ENCODE results near the gene BCL2L14. TPM values are rescaled to one million over a fixed set of nuclear protein-coding genes. Genes with fewer than 3 reads are reported as not detected.
A peak's percentile ranks its signal among the peaks of the same experiment; 100 is the strongest.

Gene BCL2L14
- total RNA-seq, 1 experiment from 2014 or later: not detected

DNA sequence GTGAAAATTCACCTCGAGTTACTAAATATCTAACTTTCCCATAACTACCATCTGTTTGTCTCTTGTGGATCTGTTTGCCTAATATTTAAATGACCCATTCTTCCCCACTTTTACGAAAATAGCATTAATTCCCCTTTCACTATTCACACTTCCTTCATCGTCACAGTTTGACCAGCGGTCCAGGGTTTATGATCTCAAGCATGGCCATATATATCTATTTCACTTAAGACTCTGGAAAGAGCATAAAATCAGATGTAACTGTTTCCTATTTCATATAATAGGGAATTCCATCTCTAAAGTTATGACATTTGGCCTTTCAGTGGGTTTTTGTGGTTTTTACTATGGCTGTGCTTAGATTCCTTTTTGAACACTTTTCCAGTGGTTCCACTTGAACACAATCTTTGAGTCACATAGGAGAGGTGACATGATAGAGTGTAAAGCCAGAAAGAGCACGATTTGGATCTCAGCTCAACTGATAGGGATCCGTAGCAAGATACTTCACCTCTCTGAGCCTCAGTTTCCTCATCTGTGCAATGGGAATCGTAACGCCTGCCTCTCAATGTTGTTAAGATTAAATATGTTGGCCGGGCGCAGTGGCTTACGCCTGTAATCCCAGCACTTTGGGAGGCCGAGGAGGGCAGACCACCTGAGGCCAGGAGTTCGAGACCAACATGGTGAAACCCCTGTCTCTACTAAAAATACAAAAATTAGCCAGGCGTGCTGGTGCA is 754 bp upstream of the BCL2L14 start:
- Histone ChIP-seq H3K79me2 (ENCODE audit: low read length) (no peaks in the 10 kb centered on the region), H3K9me2 (replicated peaks; ENCODE audit: insufficient read depth, low read length) (no peaks in the 10 kb centered on the region), H3K4me2 (ENCODE audit: low read depth, low read length, poor library complexity, severe bottlenecking) (no peak overlapping the region)

DNA sequence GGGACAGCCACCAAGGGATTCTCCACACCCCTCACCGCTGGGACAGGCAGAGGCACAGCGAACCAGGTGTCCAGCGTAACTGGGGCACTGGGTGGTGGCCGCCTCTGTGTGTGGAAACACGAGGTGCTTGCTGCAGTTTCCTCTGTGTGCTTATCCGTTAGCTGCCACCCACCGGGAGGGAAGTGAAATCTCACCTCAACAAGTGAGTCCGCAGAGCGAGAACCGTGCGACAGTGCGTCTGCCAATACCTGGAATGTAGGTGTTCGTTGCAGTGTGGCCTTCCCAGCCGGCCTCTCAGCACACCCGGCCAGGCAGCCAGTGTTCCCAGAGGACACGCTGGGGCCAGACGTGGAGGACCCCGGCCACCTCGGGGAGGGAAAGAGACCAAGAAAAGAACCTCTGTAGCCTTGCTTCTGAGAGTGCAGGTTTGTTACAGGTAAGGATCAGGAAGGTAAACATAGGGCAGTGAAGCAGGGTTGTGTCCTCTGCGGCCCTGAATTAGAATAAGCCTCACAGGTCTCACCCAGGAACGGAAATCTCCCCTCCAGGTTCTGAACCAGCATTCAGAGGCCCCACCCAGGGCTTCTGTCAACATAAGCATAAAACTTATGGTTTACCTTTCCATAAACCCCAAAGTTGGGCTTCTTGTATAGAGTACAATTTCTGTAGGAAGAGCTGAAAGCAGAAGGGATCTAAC is 1.5 kb downstream of the BCL2L14 start:
- Histone ChIP-seq H3K79me2 (ENCODE audit: low read length) (no peaks in the 10 kb centered on the region), H3K4me3 (ENCODE audit: low read length) (no peak overlapping the region), H3K36me3 (ENCODE audit: insufficient read depth, low read length) (no peaks in the 10 kb centered on the region), H3K27me3 (ENCODE audit: low read length) (no peaks in the 10 kb centered on the region), H3K9ac (ENCODE audit: low read length) (no peak overlapping the region), H3K9me3 (ENCODE audit: low read length) (no peaks in the 10 kb centered on the region), H4K20me1 (ENCODE audit: insufficient read depth, low read depth, low read length) (no peaks in the 10 kb centered on the region), H3K4me1 (ENCODE audit: low read length) (no peaks in the 10 kb centered on the region), H3K4me2 (ENCODE audit: low read depth, low read length, poor library complexity, severe bottlenecking) (no peak overlapping the region), H2AFZ (ENCODE audit: low read length) (no peak overlapping the region), H3K27ac (ENCODE audit: low read length) (no peak overlapping the region), H3K9me2 (replicated peaks; ENCODE audit: insufficient read depth, low read length) (no peaks in the 10 kb centered on the region)
- no peak for DNase-seq

More for the DNA sequence above, 754 bp upstream of the BCL2L14 start:
- Histone ChIP-seq H2AFZ (ENCODE audit: low read length) (no peak overlapping the region), H3K27ac (ENCODE audit: low read length) (no peak overlapping the region), H3K9ac (ENCODE audit: low read length) (no peak overlapping the region), H3K9me3 (ENCODE audit: low read length) (no peaks in the 10 kb centered on the region), H3K27me3 (ENCODE audit: low read length) (no peaks in the 10 kb centered on the region), H3K4me3 (ENCODE audit: low read length) (no peak overlapping the region), H4K20me1 (ENCODE audit: insufficient read depth, low read depth, low read length) (no peaks in the 10 kb centered on the region), H3K4me1 (ENCODE audit: low read length) (no peaks in the 10 kb centered on the region), H3K36me3 (ENCODE audit: insufficient read depth, low read length) (no peaks in the 10 kb centered on the region)
- DNase-seq: no peak

DNA sequence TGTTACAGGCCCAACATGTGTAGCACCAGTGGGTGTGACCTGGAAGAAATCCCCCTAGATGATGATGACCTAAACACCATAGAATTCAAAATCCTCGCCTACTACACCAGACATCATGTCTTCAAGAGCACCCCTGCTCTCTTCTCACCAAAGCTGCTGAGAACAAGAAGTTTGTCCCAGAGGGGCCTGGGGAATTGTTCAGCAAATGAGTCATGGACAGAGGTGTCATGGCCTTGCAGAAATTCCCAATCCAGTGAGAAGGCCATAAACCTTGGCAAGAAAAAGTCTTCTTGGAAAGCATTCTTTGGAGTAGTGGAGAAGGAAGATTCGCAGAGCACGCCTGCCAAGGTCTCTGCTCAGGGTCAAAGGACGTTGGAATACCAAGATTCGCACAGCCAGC is 8.6 kb downstream of the BCL2L14 start:
- no peaks in the 10 kb centered on the region for H4K20me1 ChIP-seq (ENCODE audit: insufficient read depth, low read depth, low read length)
- no peaks in the 10 kb centered on the region for H3K4me1 ChIP-seq (ENCODE audit: low read length)
- no peak for DNase-seq
- H3K27me3 ChIP-seq (ENCODE audit: low read length): no peaks in the 10 kb centered on the region
- no peak overlapping the region for H2AFZ ChIP-seq (ENCODE audit: low read length)
- H3K9ac ChIP-seq (ENCODE audit: low read length): no peak overlapping the region
- H3K9me2 ChIP-seq (replicated peaks; ENCODE audit: insufficient read depth, low read length): no peaks in the 10 kb centered on the region
- no peaks in the 10 kb centered on the region for H3K79me2 ChIP-seq (ENCODE audit: low read length)
- H3K9me3 ChIP-seq (ENCODE audit: low read length): no peaks in the 10 kb centered on the region
- no peak overlapping the region for H3K4me3 ChIP-seq (ENCODE audit: low read length)
- H3K36me3 ChIP-seq (ENCODE audit: insufficient read depth, low read length): no peaks in the 10 kb centered on the region
- H3K27ac ChIP-seq (ENCODE audit: low read length): no peak overlapping the region
- no peak overlapping the region for H3K4me2 ChIP-seq (ENCODE audit: low read depth, low read length, poor library complexity, severe bottlenecking)

DNA sequence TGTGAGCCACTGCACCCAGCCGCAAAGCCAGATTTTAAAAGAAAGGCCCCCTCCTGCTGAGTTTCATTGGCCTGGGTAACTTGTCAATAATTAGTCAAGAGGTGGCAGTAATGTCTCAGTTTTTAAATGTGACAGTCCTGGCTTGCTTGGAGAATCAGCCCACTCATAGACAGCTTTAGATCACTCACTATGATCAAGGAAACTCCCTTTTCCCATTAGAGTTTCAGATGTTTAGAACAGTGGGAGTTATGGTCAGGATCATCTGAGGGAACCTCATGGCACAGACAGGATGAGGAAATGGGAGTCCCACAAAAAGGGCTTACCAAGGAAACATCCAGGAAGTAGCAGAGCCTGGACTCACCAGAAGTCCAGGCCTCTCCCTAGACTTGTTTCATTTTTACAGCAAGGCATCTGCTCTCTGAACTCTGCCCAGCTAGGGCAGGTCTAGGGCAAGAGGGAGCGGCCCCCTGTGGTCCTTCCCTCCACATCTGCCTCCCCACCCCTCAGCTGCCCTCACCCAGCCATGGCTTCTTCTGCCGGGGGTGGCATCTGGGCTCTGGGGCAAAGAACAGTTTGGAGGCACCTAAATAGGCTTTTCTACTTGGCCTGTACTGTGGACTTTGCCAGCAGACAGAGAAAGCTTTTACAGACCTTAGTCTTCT is 11.2 kb downstream of the BCL2L14 start:
- H3K36me3 ChIP-seq (ENCODE audit: insufficient read depth, low read length): no peaks in the 10 kb centered on the region
- no peak overlapping the region for H2AFZ ChIP-seq (ENCODE audit: low read length)
- no peak overlapping the region for H3K27ac ChIP-seq (ENCODE audit: low read length)
- no peaks in the 10 kb centered on the region for H4K20me1 ChIP-seq (ENCODE audit: insufficient read depth, low read depth, low read length)
- no peak overlapping the region for H3K4me3 ChIP-seq (ENCODE audit: low read length)
- no peaks in the 10 kb centered on the region for H3K4me1 ChIP-seq (ENCODE audit: low read length)
- H3K9me2 ChIP-seq (replicated peaks; ENCODE audit: insufficient read depth, low read length): no peaks in the 10 kb centered on the region
- H3K4me2 ChIP-seq (ENCODE audit: low read depth, low read length, poor library complexity, severe bottlenecking): no peak overlapping the region
- peak; percentile 62 for DNase-seq
- H3K27me3 ChIP-seq (ENCODE audit: low read length): no peaks in the 10 kb centered on the region
- H3K9ac ChIP-seq (ENCODE audit: low read length): no peak overlapping the region
- no peaks in the 10 kb centered on the region for H3K79me2 ChIP-seq (ENCODE audit: low read length)
- H3K9me3 ChIP-seq (ENCODE audit: low read length): no peaks in the 10 kb centered on the region

DNA sequence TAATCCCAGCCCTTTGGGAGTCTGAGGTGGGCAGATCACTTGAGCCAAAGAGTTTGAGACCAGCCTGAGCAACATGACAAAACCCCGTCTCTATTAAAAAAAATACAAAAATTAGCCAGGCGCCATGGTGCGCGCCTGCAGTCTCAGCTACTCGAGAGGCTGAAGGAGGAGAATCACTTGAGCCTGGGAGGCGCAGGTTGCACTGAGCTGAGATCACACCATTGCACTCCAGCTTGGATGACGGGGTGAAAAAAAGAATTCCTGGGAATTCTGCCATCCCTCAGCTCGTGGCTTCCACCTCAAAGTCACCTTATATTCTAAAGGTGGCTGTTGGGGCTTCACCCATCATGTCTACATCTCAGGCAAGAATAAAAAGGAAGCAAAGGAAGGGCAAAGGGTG is 12.9 kb downstream of the BCL2L14 start:
- no peak overlapping the region for H3K9ac ChIP-seq (ENCODE audit: low read length)
- no peaks in the 10 kb centered on the region for H3K9me2 ChIP-seq (replicated peaks; ENCODE audit: insufficient read depth, low read length)
- H3K9me3 ChIP-seq (ENCODE audit: low read length): no peaks in the 10 kb centered on the region
- no peaks in the 10 kb centered on the region for H3K79me2 ChIP-seq (ENCODE audit: low read length)
- DNase-seq: no peak
- no peaks in the 10 kb centered on the region for H3K36me3 ChIP-seq (ENCODE audit: insufficient read depth, low read length)
- H3K4me3 ChIP-seq (ENCODE audit: low read length): no peak overlapping the region
- no peaks in the 10 kb centered on the region for H3K4me1 ChIP-seq (ENCODE audit: low read length)
- H3K27me3 ChIP-seq (ENCODE audit: low read length): no peaks in the 10 kb centered on the region
- no peak overlapping the region for H2AFZ ChIP-seq (ENCODE audit: low read length)
- H4K20me1 ChIP-seq (ENCODE audit: insufficient read depth, low read depth, low read length): no peaks in the 10 kb centered on the region
- H3K27ac ChIP-seq (ENCODE audit: low read length): no peak overlapping the region
- H3K4me2 ChIP-seq (ENCODE audit: low read depth, low read length, poor library complexity, severe bottlenecking): no peak overlapping the region

DNA sequence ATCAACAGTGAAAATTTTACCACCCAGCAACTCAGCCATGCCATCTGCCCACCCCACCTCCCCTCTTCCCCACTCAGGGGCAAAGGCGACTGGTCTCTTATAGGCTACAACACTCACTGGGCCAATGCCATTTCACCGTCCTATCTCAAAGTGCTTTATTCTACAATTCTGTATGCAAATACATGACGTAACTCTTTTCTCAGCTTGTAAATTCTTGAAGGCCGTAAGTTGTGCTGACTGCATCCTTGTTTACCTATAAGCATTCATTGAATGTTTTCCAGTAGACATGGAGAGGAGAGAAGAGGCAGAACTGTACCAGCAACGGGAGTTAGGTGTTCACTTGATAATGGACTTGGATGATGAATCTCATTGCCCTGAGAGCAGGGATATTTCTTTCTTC is 15.6 kb downstream of the BCL2L14 start:
- Histone ChIP-seq H3K9me3 (ENCODE audit: low read length) (no peaks in the 10 kb centered on the region), H3K79me2 (ENCODE audit: low read length) (no peaks in the 10 kb centered on the region)

DNA sequence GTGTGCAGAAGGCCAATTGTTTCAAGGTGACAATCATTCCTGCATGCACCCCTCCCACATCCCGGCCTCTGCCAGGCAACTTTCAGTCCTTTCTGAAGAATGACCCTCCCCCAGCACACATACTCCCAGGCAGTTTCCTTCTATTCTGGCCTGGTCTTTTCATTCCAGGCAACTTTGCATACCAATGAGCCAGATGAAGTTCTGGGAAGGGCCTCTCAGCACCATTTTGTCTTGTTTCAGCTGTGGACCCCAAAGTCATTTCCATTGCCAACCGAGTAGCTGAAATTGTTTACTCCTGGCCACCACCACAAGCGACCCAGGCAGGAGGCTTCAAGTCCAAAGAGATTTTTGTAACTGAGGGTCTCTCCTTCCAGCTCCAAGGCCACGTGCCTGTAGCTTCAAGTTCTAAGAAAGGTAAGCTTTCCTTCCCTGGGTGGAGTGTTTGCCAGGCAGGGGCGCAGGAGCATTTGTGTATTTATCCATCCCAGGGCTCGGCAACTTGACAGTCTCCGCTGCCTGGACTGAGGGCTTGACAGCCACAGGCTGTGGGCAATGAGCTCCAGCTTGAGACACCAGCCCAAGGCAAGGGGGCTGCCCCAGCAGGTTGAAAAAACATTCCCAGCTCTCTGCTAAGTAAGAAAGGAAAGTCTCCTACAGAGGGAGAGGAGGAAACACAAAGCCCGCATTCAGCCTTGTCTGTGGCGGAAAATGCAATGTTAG is 16.4 kb downstream of the BCL2L14 start:
- H3K4me3 ChIP-seq (ENCODE audit: low read length): no peak overlapping the region
- no peak overlapping the region for H3K4me2 ChIP-seq (ENCODE audit: low read depth, low read length, poor library complexity, severe bottlenecking)
- no peak overlapping the region for H3K27ac ChIP-seq (ENCODE audit: low read length)
- no peak for DNase-seq
- no peaks in the 10 kb centered on the region for H4K20me1 ChIP-seq (ENCODE audit: insufficient read depth, low read depth, low read length)
- no peaks in the 10 kb centered on the region for H3K27me3 ChIP-seq (ENCODE audit: low read length)
- no peak overlapping the region for H3K9ac ChIP-seq (ENCODE audit: low read length)
- H2AFZ ChIP-seq (ENCODE audit: low read length): no peak overlapping the region
- no peaks in the 10 kb centered on the region for H3K9me2 ChIP-seq (replicated peaks; ENCODE audit: insufficient read depth, low read length)
- H3K9me3 ChIP-seq (ENCODE audit: low read length): no peaks in the 10 kb centered on the region
- H3K79me2 ChIP-seq (ENCODE audit: low read length): no peaks in the 10 kb centered on the region
- no peaks in the 10 kb centered on the region for H3K4me1 ChIP-seq (ENCODE audit: low read length)
- no peaks in the 10 kb centered on the region for H3K36me3 ChIP-seq (ENCODE audit: insufficient read depth, low read length)

More for the DNA sequence above, 15.6 kb downstream of the BCL2L14 start:
- H3K4me1 ChIP-seq (ENCODE audit: low read length): no peaks in the 10 kb centered on the region
- no peak overlapping the region for H3K4me2 ChIP-seq (ENCODE audit: low read depth, low read length, poor library complexity, severe bottlenecking)
- no peak overlapping the region for H3K4me3 ChIP-seq (ENCODE audit: low read length)
- no peaks in the 10 kb centered on the region for H3K9me2 ChIP-seq (replicated peaks; ENCODE audit: insufficient read depth, low read length)
- no peak overlapping the region for H3K27ac ChIP-seq (ENCODE audit: low read length)
- DNase-seq: no peak
- H3K27me3 ChIP-seq (ENCODE audit: low read length): no peaks in the 10 kb centered on the region
- no peak overlapping the region for H3K9ac ChIP-seq (ENCODE audit: low read length)
- H4K20me1 ChIP-seq (ENCODE audit: insufficient read depth, low read depth, low read length): no peaks in the 10 kb centered on the region
- no peak overlapping the region for H2AFZ ChIP-seq (ENCODE audit: low read length)
- H3K36me3 ChIP-seq (ENCODE audit: insufficient read depth, low read length): no peaks in the 10 kb centered on the region

DNA sequence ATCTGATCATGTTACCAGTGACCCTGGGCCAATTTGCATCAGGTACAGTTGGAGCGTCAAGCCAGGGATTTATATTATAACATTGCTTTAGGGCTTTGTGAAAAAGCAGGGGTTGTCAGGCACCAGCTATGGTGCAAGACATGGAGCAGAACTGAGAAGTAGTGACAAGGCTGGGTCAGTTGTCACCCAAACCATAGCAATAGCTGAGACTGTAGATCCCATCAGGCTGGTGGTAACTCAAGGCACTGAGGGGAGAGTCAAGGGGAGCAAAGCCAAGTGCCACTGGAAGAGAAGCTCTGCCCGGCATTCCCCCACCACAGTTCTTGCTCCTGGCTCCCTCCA is 16.9 kb downstream of the BCL2L14 start:
- H2AFZ ChIP-seq (ENCODE audit: low read length): no peak overlapping the region
- H3K9ac ChIP-seq (ENCODE audit: low read length): no peak overlapping the region
- H3K36me3 ChIP-seq (ENCODE audit: insufficient read depth, low read length): no peaks in the 10 kb centered on the region
- no peak overlapping the region for H3K4me2 ChIP-seq (ENCODE audit: low read depth, low read length, poor library complexity, severe bottlenecking)
- no peak overlapping the region for H3K4me3 ChIP-seq (ENCODE audit: low read length)
- H3K27ac ChIP-seq (ENCODE audit: low read length): no peak overlapping the region
- no peaks in the 10 kb centered on the region for H3K9me2 ChIP-seq (replicated peaks; ENCODE audit: insufficient read depth, low read length)
- H3K4me1 ChIP-seq (ENCODE audit: low read length): no peaks in the 10 kb centered on the region
- no peaks in the 10 kb centered on the region for H3K9me3 ChIP-seq (ENCODE audit: low read length)
- no peaks in the 10 kb centered on the region for H3K27me3 ChIP-seq (ENCODE audit: low read length)
- no peak for DNase-seq
- H4K20me1 ChIP-seq (ENCODE audit: insufficient read depth, low read depth, low read length): no peaks in the 10 kb centered on the region
- no peaks in the 10 kb centered on the region for H3K79me2 ChIP-seq (ENCODE audit: low read length)
